Activated T-cell treated with anti-CD3 and anti-CD28 coated beads for 24 hours (primary cell): Measurements from ENCODE around the gene HOXB9.

Source experiments
- DNase-seq: peaks from one replicate; pipeline ENCODE4 v3.0.0-alpha.2; 2020; ENCODE audit warnings: low read depth

The HOXB9 gene

DNA sequence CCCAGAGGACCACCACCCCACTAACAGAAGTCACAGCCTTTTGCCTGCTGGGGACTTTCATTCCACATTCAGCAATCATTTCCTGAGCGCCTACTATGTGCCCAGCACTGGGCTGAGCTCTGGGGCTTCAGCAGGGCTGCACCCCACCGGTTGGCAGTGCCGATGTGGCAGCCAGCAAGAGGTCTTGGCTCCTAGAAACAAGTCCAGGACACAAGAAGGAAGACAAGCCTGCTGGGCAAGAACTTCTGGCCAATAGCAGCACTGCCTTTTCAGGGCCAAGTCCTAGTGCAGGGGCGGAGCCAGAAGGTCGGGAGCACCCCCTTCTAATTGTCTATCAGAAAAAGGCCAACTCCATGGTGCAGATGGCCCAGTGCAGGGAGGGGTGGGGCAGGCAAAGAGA lies 13.0 kb upstream of the HOXB9 start:
- DNase-seq: no peak

DNA sequence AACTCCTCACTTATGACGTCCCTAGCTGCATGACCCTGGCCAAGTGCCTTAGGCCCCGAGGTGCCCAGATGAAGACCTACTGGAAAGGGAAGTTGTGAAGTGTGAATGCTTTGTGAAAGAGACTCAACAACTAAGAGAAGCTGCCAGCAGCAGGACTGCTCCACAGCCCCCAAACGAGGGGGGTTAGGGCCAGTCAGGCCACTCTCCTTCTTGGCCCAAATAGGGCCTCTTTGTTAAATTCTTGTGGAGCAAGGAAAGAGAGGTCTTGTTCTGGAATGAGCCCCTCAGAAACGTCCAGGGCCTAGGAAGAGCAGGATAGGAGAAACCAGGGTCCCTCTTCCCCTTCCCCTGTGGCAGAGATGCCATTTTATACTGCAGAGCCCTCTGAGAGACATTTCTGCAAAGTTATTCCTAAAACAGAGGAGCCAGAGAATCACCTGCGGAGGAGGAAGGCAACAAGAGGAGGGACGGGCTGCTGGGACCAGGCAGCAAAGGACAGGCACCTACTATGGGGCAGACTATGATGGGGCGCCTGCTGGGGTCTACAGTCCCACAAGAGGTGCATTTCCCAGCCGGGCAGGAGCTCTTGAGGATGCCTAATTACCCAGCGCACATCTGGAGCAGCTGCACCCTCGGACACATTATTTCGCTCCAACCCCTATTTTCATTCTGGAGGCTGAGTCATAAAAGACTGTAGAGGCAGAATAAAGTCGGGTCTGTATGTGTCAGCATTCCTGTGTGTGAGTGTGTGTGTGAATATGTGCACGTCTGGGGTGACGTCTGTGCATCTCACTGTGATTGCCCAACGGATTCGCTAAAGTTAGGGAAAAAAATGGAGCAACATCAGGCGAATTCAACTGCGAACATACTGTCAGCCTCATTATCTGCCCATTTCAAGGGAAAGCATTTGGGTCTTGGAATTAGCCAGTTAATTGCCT lies 11.4 kb upstream of the HOXB9 start:
- no peak for DNase-seq

GRCh38 chr17:48636177-48637018 lies 10.2 kb upstream of the HOXB9 start:
- DNase-seq: peak; percentile 65

DNA sequence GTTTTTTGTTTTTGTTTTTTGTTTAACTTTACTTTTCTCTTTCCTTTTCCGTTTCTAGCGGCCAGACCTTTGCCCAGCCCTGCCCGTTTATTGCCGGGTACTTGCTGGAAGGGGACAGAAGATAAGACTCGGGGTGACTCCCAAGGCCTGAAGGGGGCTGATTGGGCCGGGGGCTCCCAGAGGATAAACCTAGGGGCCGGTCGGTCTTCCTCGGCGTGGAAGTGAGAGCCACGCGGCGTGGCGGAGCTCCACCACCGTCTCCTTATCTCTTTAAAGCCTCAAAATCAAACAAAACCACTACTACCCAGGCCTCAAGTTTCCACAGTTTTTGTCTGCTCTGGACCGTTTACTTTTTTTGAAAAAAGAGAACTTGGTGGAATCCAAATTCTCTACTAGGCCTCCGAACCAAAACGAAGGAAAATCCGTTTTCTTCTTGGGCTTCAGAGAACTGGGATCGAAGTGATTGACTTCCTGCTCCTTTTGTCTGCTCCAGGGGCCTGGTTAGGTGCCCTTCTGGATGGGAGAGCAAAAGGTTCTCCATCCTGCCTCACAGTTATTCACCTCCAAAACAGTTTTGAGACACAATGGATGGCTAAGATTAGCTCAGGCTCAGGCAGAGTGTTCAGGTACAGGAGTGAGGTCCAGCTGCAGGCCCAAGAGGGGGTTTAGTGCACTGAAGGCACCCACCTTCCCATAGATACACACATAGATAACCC lies 8.5 kb upstream of the HOXB9 start:
- no peak for DNase-seq

- no peak for DNase-seq
These were observed 7.1 kb upstream of the HOXB9 start for GRCh38 chr17:48633266-48633677.

GRCh38 chr17:48632579-48633265 lies 6.6 kb upstream of the HOXB9 start:
- no peak for DNase-seq

- no peak for DNase-seq
These were observed 5.8 kb upstream of the HOXB9 start for GRCh38 chr17:48631693-48632578.

DNA sequence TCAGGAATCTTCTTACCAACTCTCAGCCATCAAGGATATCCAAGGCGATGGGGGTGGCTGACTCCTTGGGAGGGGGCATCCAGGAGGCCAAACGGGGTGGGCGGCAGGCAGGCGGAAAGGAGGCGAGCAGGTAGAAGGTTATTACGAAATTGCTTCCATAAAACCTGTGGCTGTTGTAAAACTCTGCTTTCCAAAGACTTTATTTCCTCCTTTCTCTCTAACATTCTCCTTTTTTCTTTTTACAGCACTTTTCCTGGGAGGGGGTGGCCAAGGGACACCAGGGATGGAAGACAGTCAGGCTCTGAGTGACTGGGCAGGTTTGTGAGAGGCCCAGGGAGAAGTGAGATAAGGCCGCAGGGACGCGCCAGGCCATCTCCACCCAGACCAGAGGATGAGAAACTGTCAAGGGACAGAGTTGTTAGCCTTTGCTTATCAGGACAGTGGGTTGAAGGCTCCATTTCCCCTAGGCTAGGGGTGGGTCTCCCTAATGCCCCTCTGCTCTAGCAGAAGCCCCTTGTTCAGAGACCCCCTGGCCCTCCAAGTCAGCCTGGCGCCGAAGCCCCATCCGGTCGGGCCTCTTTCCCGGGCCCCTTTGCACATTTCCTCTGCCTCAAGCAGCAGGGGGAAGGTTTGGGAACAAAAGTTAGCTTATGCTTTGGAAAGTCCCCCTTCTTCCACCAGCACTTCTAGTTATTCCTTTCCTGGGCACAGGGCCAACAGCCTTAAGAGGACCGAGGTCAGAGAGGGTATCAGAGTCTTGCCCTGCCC lies 5.0 kb upstream of the HOXB9 start:
- no peak for DNase-seq

DNA sequence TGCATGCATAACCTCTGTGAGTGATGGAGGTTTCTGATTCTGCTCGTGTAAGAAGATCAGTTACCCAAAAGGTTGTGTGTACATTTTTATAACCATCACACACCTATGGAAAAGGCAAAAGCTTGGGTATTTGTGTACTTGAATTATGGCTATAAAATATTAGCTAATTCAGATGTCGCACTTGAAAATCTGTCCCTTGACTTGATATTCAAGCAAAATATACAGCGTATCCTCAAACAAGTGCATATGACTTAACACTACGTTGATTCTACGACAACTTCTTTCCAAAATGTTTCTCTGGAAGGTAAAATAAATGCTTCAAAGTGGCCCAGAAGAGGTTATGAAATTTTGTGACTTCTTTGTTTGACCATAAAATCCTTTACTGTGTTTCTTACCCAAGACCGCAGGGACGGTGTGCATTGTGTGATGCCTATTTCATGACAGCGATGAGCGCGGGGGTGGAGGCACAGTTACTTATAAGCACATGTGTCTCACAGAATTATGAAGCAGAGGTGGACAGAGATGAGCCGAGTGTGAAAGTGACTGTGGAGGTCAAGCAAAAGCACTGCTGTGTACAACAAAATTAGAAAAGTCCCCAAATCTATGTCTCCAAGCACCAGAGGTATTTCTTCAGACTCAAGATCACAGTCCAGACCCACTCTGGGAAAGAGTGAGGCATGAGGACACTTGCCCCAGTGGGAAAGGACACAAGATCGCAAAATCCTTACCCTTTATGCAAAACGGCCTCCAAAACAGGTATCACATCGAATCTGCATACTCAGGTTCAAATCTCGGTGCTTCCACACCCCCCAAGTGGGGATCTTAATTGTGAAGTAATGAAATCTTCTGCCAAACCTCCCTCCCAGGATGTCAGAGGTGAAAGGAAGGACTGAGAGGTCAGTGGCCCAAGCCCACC lies 4.1 kb upstream of the HOXB9 start:
- DNase-seq: no peak

GRCh38 chr17:48629411-48629759 lies 3.2 kb upstream of the HOXB9 start:
- no peak for DNase-seq

- DNase-seq: no peak
These were observed 2.7 kb upstream of the HOXB9 start for GRCh38 chr17:48628649-48629410.

GRCh38 chr17:48627623-48628521 lies 1.7 kb upstream of the HOXB9 start:
- no peak for DNase-seq

- DNase-seq: no peak
These were observed 1.0 kb upstream of the HOXB9 start for GRCh38 chr17:48627118-48627597.

DNA sequence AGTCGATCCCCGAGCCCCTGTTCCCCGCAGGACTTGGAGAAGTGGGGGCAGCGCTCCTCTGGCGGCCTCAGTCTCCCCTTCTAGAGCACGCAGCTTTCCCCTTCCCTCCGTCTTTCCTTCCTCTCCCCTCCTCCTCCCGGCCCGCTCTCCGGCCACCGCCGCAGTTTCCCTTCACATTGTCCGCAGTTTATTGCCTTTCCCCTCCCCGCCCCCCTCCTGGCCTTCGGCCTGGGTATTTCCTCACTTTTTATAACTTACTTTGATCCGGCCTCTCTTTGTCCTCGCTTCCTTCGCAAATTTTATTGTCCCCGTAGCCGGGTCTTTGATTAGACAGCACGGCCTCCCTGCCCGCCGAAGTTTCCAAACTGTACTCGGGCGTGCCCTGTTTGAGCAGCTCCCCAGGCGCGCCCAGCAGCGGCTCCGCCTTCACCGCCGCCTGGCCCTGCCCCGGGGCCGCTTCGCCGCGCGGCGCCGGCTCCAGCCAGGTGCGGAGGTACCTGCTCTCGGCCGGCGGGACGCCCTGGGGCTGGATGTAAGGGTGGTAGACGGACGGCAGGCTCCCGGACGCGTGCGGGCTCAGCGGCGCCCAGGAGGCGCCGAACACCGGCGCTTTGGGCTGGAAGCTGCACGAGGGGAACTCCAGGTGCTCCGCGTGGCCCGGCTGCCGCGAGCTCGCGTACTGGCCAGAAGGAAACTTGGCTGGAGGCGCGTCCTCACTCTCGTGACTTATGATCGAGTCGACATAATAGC lies 488 bp downstream of the HOXB9 start:
- DNase-seq: no peak

GRCh38 chr17:48624544-48625494 lies 1.3 kb downstream of the HOXB9 start:
- no peak for DNase-seq
